ENCODE results near the gene RUSF1. TPM values are rescaled to one million over a fixed set of nuclear protein-coding genes. Genes with fewer than 3 reads are reported as not detected.

Gene RUSF1
- total and polyA plus RNA-seq, 9 of the 15 experiments (the other 6 are each of a cell fraction or from before 2014, with no cell fraction given) = 0.80 to 52.8 (median 27.6) TPM

GRCh38 chr16:31458844-31459686 lies 49.1 kb downstream of the RUSF1 start, which contains the start of gene ARMC5 (continued):
- peak; percentile 91 for TF ChIP-seq RREB1 (CRISPR knock-in tag; IDR thresholded peaks at IDR 0.05)
- peak; percentile 87 for TF ChIP-seq POLR2G (IDR thresholded peaks at IDR 0.05; ENCODE audit: low read depth, low read length)
- no peak for TF ChIP-seq CGGBP1 (CRISPR knock-in tag; IDR thresholded peaks at IDR 0.05)
- no peak for TF ChIP-seq HINFP (tag; conservative IDR thresholded peaks at IDR 0.05; ENCODE audit: low read depth)
- TF ChIP-seq HNRNPH1 (optimal IDR thresholded peaks at IDR 0.05; ENCODE audit: low read depth, low read length) = no peak
- TF ChIP-seq NKRF (IDR thresholded peaks at IDR 0.05; ENCODE audit: borderline replicate concordance) = peak; percentile 94; the same call in 1 of the 2 replicates
- TF ChIP-seq NR2C2 (CRISPR knock-in tag; IDR thresholded peaks at IDR 0.05) = peak; percentile 43; the same call in 1 of the 2 replicates
- peak; percentile 94 for TF ChIP-seq NR2C2 (tag; IDR thresholded peaks at IDR 0.05)
- TF ChIP-seq RB1 (IDR thresholded peaks at IDR 0.05; ENCODE audit: low read depth) = peak; percentile 78
- TF ChIP-seq HOXB6 (CRISPR knock-in tag; IDR thresholded peaks at IDR 0.05; ENCODE audit: borderline replicate concordance) = no peak
- TF ChIP-seq XRCC5 (IDR thresholded peaks at IDR 0.05; ENCODE audit: low read depth, low read length) = peak; percentile 18; the same call in 1 of the 2 replicates
- TF ChIP-seq ZBTB34 (CRISPR knock-in tag; IDR thresholded peaks at IDR 0.05) = no peak
- TF ChIP-seq VEZF1 (CRISPR knock-in tag; IDR thresholded peaks at IDR 0.05) = peak; percentile 66

Measured in K562 (cell line).